Liver (tissue), 3 donors: ENCODE measurements around the gene ANTXR2.

Source experiments
- FOXA1 ChIP-seq: IDR thresholded peaks from 2 replicates; pipeline ENCODE4 v1.6.1; 2016; ENCODE audit warnings: antibody characterized with exemption
- GABPA ChIP-seq, 2 donors: IDR thresholded peaks in 1 of 2; conservative IDR thresholded peaks in 1 of 2; 2 replicates each; pipeline ENCODE4 v1.6.1; 2016; ENCODE audit warnings: antibody characterized with exemption in 2 of 2, mild to moderate bottlenecking in 1 of 2, moderate library complexity in 1 of 2
- HNF4A ChIP-seq, 2 donors: conservative IDR thresholded peaks; 2 replicates each; pipeline ENCODE4 v1.6.1; 2016; ENCODE audit warnings: antibody characterized with exemption in 2 of 2, mild to moderate bottlenecking in 2 of 2
- HNF4G ChIP-seq: IDR thresholded peaks from 2 replicates; pipeline ENCODE4 v1.6.1; 2016; ENCODE audit warnings: antibody characterized with exemption
- JUND ChIP-seq, 2 donors: IDR thresholded peaks; 2 replicates each; pipeline ENCODE4 v1.6.1; 2016; ENCODE audit warnings: antibody characterized with exemption in 2 of 2
- RAD21 ChIP-seq, 2 donors: IDR thresholded peaks; 2 replicates each; pipeline ENCODE4 v1.6.1; 2016; ENCODE audit warnings: antibody characterized with exemption in 2 of 2, mild to moderate bottlenecking in 2 of 2
- RXRA ChIP-seq, 2 donors: IDR thresholded peaks; 2 replicates each; pipeline ENCODE4 v1.6.1; 2017 to 2018; ENCODE audit warnings: antibody characterized with exemption in 2 of 2, mild to moderate bottlenecking in 1 of 2
- TAF1 ChIP-seq: conservative IDR thresholded peaks from 2 replicates; pipeline ENCODE4 v1.6.1; 2016; ENCODE audit warnings: antibody characterized with exemption, mild to moderate bottlenecking
- YY1 ChIP-seq: IDR thresholded peaks from 2 replicates; pipeline ENCODE4 v1.6.1; 2016; ENCODE audit warnings: antibody characterized with exemption, mild to moderate bottlenecking
- TF ChIP-seq, protein P1 (sequence below): IDR thresholded peaks from 2 replicates; pipeline ENCODE4 v1.6.1; 2016; ENCODE audit warnings: antibody characterized with exemption, mild to moderate bottlenecking
- TF ChIP-seq, protein P2 (sequence below): fragments of 150-350 bp; IDR thresholded peaks from 2 replicates; pipeline ENCODE4 v1.5.1; 2017; ENCODE audit warnings: improper control_type of control experiment, low read depth, low read length; ENCODE audit not compliant: missing input control
- TF ChIP-seq, protein P3 (sequence below): IDR thresholded peaks from 2 replicates; pipeline ENCODE4 v1.6.1; 2016; ENCODE audit warnings: antibody characterized with exemption
- TF ChIP-seq, protein P4 (sequence below): IDR thresholded peaks from 2 replicates; pipeline ENCODE4 v1.6.1; 2016; ENCODE audit warnings: antibody characterized with exemption
- TF ChIP-seq, protein P5 (sequence below): IDR thresholded peaks from 2 replicates; pipeline ENCODE4 v1.6.1; 2016; ENCODE audit warnings: antibody characterized with exemption
- donor health status: healthy.
- donor health status: healthy.

DNA sequence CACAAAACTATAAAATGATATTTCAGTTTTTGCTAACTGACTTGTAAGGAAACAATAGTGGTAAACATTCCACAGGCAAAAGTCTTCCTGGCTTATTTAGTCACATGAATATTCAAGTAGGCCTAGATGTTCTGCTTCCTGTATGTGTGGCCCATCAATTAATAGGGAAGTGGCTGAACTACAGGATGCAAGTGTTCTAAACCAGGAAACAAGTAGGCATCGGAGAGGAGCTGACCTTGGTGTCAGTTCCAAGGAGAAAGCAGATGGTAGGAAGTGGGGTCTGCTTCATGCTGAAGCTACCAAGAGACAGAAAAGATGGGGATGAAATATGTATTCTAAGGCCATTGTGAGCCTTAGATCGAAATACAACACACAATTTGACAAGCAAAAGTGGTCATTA lies 149.7 kb downstream of the ANTXR2 start:
- TF ChIP-seq GABPA (IDR thresholded peaks at IDR 0.05 in 1 of 2, conservative IDR thresholded peaks at IDR 0.05 in 1 of 2) = no peak
- TF ChIP-seq, protein P1, sequence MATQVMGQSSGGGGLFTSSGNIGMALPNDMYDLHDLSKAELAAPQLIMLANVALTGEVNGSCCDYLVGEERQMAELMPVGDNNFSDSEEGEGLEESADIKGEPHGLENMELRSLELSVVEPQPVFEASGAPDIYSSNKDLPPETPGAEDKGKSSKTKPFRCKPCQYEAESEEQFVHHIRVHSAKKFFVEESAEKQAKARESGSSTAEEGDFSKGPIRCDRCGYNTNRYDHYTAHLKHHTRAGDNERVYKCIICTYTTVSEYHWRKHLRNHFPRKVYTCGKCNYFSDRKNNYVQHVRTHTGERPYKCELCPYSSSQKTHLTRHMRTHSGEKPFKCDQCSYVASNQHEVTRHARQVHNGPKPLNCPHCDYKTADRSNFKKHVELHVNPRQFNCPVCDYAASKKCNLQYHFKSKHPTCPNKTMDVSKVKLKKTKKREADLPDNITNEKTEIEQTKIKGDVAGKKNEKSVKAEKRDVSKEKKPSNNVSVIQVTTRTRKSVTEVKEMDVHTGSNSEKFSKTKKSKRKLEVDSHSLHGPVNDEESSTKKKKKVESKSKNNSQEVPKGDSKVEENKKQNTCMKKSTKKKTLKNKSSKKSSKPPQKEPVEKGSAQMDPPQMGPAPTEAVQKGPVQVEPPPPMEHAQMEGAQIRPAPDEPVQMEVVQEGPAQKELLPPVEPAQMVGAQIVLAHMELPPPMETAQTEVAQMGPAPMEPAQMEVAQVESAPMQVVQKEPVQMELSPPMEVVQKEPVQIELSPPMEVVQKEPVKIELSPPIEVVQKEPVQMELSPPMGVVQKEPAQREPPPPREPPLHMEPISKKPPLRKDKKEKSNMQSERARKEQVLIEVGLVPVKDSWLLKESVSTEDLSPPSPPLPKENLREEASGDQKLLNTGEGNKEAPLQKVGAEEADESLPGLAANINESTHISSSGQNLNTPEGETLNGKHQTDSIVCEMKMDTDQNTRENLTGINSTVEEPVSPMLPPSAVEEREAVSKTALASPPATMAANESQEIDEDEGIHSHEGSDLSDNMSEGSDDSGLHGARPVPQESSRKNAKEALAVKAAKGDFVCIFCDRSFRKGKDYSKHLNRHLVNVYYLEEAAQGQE = no peak
- TF ChIP-seq, protein P2, sequence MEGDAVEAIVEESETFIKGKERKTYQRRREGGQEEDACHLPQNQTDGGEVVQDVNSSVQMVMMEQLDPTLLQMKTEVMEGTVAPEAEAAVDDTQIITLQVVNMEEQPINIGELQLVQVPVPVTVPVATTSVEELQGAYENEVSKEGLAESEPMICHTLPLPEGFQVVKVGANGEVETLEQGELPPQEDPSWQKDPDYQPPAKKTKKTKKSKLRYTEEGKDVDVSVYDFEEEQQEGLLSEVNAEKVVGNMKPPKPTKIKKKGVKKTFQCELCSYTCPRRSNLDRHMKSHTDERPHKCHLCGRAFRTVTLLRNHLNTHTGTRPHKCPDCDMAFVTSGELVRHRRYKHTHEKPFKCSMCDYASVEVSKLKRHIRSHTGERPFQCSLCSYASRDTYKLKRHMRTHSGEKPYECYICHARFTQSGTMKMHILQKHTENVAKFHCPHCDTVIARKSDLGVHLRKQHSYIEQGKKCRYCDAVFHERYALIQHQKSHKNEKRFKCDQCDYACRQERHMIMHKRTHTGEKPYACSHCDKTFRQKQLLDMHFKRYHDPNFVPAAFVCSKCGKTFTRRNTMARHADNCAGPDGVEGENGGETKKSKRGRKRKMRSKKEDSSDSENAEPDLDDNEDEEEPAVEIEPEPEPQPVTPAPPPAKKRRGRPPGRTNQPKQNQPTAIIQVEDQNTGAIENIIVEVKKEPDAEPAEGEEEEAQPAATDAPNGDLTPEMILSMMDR = no peak
- TF ChIP-seq FOXA1 = no peak
- no peak for TF ChIP-seq RXRA (IDR thresholded peaks at IDR 0.05)
- TF ChIP-seq RAD21 (IDR thresholded peaks at IDR 0.05) = no peak
- no peak for TF ChIP-seq TAF1
- TF ChIP-seq, protein P3, sequence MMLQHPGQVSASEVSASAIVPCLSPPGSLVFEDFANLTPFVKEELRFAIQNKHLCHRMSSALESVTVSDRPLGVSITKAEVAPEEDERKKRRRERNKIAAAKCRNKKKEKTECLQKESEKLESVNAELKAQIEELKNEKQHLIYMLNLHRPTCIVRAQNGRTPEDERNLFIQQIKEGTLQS = no peak
- no peak for TF ChIP-seq YY1
- TF ChIP-seq HNF4A (conservative IDR thresholded peaks at IDR 0.05) = no peak
- no peak for TF ChIP-seq HNF4G
- TF ChIP-seq, protein P4, sequence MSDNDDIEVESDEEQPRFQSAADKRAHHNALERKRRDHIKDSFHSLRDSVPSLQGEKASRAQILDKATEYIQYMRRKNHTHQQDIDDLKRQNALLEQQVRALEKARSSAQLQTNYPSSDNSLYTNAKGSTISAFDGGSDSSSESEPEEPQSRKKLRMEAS = no peak
- TF ChIP-seq, protein P5, sequence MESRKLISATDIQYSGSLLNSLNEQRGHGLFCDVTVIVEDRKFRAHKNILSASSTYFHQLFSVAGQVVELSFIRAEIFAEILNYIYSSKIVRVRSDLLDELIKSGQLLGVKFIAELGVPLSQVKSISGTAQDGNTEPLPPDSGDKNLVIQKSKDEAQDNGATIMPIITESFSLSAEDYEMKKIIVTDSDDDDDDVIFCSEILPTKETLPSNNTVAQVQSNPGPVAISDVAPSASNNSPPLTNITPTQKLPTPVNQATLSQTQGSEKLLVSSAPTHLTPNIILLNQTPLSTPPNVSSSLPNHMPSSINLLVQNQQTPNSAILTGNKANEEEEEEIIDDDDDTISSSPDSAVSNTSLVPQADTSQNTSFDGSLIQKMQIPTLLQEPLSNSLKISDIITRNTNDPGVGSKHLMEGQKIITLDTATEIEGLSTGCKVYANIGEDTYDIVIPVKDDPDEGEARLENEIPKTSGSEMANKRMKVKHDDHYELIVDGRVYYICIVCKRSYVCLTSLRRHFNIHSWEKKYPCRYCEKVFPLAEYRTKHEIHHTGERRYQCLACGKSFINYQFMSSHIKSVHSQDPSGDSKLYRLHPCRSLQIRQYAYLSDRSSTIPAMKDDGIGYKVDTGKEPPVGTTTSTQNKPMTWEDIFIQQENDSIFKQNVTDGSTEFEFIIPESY = no peak
- TF ChIP-seq JUND (IDR thresholded peaks at IDR 0.05) = no peak
